ENCODE measurements around the gene MCOLN1. TPM values are rescaled to one million over a fixed set of nuclear protein-coding genes. Genes with fewer than 3 reads are reported as not detected.

MCOLN1 gene
- total and polyA plus RNA-seq, 9 of the 15 experiments (the other 6 are each of a cell fraction or from before 2014, with no cell fraction given), result 0.25 to 15.4 (median 7.1) TPM

GRCh38 chr19:7494416-7495098 is 27.9 kb upstream of the MCOLN1 start:
- ATAC-seq (peak; percentile 92), DNase-seq (ENCODE audit: extremely low read depth in 1 of 4, low spot score in 3 of 4) (peak; percentile 40 to 73 (median 58)), FAIRE-seq (peak; percentile 87)
- no peaks in the 10 kb centered on the region for H4K20me1 ChIP-seq (replicated peaks; ENCODE audit: control insufficient read depth, insufficient read depth, low read length)
- no peak overlapping the region for H3K4me3 ChIP-seq
- H3K9me3 ChIP-seq (replicated peaks; ENCODE audit: control insufficient read depth, insufficient read depth, low read depth, low read length), result no peaks in the 10 kb centered on the region; the same call in 1 of the 2 replicates
- H3K79me2 ChIP-seq (ENCODE audit: control insufficient read depth, insufficient read depth, low read length), result no peaks in the 10 kb centered on the region
- peak overlapping the region; percentile 81 for H3K27ac ChIP-seq (ENCODE audit: extremely low read depth, low read depth, low read length)
- peak overlapping the region; percentile 100 for H2AFZ ChIP-seq (ENCODE audit: low read depth, low read length)
- intact Hi-C loops (cut with micrococcal nuclease) (no loop called here), in situ Hi-C loops (cut with MboI) (no loop called here)
- peaks cover 10 to 11% of the 10 kb centered on the region in 2 experiments for H3K4me1 ChIP-seq (replicated peaks in 1 of 2; ENCODE audit: control insufficient read depth in 2 of 2, insufficient read depth in 2 of 2, low read length in 2 of 2)
- peak overlapping the region; percentile 47 to 80 for H3K9ac ChIP-seq (ENCODE audit: insufficient read depth in 1 of 2, low read depth in 2 of 2, low read length in 2 of 2)
- H3K27me3 ChIP-seq (ENCODE audit: control insufficient read depth in 2 of 2, insufficient read depth in 2 of 2, low read length in 2 of 2), result no peaks in the 10 kb centered on the region
- no peaks in the 10 kb centered on the region for H3K9me1 ChIP-seq (ENCODE audit: control insufficient read depth, insufficient read depth, low read length)
- POLR2A ChIA-PET, result interaction anchor here (0.6 to 1.0 kb wide), 3 partner anchors 11 to 1037 kb away, joined by 3 to 4 read pairs (median 3); partner anchors contain the start of gene MCOLN1
- 14% methylated on average over 10 of the region's 13 CpGs for WGBS (ENCODE audit: insufficient coverage, low coverage, missing lambda C conversion rate)
- H3K36me3 ChIP-seq (ENCODE audit: control insufficient read depth, insufficient read depth, low read length), result no peaks in the 10 kb centered on the region
- H3K4me2 ChIP-seq (ENCODE audit: insufficient read depth, low read length), result peak overlapping the region; percentile 82
- CTCF ChIA-PET (ENCODE audit: low intra/inter-chr PET ratio), result interaction anchor here (0.6 kb wide), 1 partner anchor 32 kb away, joined by 5 read pairs; no protein-coding TSS in a partner anchor
- no TSS peak for BruUV-seq (replicated peaks)
- TF ChIP-seq ARID3A (IDR thresholded peaks at IDR 0.05; ENCODE audit: borderline replicate concordance, low read depth, low read length) (no peak), ESRRA (IDR thresholded peaks at IDR 0.05; ENCODE audit: borderline replicate concordance, low read depth) (peak; percentile 29; the same call in 1 of the 2 replicates), HMGXB4 (CRISPR knock-in tag; IDR thresholded peaks at IDR 0.05) (no peak), ILK (tag; IDR thresholded peaks at IDR 0.05; ENCODE audit: borderline replicate concordance, low read depth) (no peak), TAF1 (IDR thresholded peaks at IDR 0.05; ENCODE audit: control insufficient read depth, extremely low read depth, insufficient read depth, low read length, severe bottlenecking) (no peak), ZHX1 (conservative IDR thresholded peaks at IDR 0.05; ENCODE audit: low read length) (no peak), ZNF12 (CRISPR knock-in tag; IDR thresholded peaks at IDR 0.05) (0 out of 2 replicates have a peak, but pooled peaks have one; percentile 33), POLR2G (IDR thresholded peaks at IDR 0.05; ENCODE audit: low read depth, low read length) (peak; percentile 49), MYC (IDR thresholded peaks at IDR 0.05; ENCODE audit: low read depth, low read length) (no peak), MYC (CRISPR knock-in tag; IDR thresholded peaks at IDR 0.05; ENCODE audit: borderline replicate concordance, low read depth) (no peak), DPF2 (IDR thresholded peaks at IDR 0.05) (peak; percentile 46; the same call in 1 of the 2 replicates), ZBTB26 (CRISPR knock-in tag; IDR thresholded peaks at IDR 0.05) (peak; percentile 97)

All from K562 (cell line).